GM19025 (cell line): ENCODE measurements around the gene SPDYE16.
"Not testable (repeated sequence)": the region's sequence is repeated elsewhere in the genome, so short reads cannot be mapped to it uniquely, and the experiment has no call there.

ENCODE experiments used
- ATAC-seq: cut with Tn5 transposase; IDR thresholded peaks from one replicate; pipeline ENCODE4 v1.9.1; 2021; ENCODE audit warnings: mild to moderate bottlenecking, low read depth, moderate library complexity; ENCODE audit not compliant: unreplicated experiment

The SPDYE16 gene

DNA sequence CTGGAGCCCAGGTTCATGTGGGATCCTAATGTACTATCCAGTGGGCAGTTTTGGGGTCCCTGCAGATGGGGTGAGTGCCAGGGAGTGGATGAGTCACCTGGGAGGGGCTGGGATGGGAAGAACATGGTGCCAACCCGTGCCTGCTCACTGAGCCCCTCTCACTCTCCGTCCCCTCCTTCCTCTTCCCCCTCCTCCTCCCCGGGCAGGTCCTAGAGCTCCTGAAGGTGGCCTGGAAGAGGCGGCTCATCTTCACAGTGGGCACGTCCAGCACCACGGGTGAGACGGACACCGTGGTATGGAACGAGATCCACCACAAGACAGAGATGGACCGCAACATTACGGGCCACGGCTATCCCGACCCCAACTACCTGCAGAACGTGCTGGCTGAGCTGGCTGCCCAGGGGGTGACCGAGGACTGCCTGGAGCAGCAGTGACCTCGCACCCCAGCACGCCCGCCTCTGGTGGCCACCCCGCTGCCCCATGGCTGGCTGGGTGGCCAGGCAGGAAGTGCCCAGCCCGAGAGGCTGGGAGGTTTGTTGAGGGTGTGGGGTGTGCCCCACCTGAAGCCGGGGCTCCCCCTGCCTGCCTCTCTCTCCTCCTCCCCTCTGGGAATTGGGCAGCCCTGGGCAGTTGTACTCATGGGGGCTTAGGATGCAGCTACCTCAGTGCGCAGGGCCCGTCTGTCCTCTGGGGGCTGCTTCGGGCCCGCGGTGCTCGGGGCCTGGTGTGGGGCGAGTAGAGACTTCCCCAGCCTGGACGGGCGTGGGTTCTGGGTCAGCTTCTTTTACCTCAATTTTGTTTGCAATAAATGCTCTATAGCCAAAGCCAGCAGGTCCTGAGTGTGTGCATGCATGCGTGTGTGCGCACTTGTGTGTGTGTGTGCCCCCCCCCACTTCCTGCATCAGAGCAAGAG lies 37.7 kb downstream of the SPDYE16 start:
- no peak for ATAC-seq

- ATAC-seq: not testable (repeated sequence)
These were observed 38.5 kb downstream of the SPDYE16 start for GRCh38 chr7:76504351-76505167.

GRCh38 chr7:76503244-76503643 lies 39.9 kb downstream of the SPDYE16 start:
- ATAC-seq: not testable (repeated sequence)

GRCh38 chr7:76502836-76503235 lies 40.3 kb downstream of the SPDYE16 start:
- not testable (repeated sequence) for ATAC-seq

GRCh38 chr7:76502224-76502623 lies 40.9 kb downstream of the SPDYE16 start:
- ATAC-seq: not testable (repeated sequence)

- ATAC-seq: not testable (repeated sequence)
These were observed 43.2 kb downstream of the SPDYE16 start for GRCh38 chr7:76499924-76500241.

DNA sequence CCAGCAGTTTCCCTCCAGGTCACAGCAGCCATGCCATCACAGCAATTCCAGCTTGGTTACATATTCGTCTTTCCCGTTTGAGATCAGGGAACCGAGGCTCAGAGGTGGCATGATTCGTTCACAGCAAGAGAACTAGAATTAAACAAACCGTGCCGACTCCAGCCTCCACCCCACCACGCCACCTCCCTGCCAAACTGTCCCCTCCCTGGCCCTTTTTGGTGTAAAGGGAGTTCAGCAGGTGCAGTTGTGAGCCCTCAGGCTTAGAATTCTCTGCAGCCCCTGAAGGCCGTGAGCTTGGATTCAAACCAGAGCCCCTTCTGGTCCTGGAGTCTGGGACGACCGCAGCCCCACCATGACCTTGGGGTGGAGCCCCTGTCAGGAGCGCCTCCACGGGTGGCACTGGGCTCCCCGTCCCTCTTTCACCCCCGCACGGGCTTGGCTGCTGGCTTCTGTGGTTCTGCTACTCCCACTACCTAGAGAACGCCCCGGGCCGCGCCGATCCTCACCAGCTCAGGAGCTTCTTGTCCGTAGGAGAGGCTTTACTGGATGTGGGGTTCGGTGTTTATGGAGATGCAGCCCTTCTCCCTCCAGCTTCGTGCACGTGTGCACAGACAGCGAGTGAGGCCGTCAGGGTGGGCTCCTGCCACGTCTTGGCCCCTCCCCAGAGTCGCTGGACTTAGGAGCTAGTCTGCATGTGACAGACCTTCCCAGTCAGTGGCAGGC lies 43.7 kb downstream of the SPDYE16 start:
- not testable (repeated sequence) for ATAC-seq

GRCh38 chr7:76498583-76499200 lies 44.4 kb downstream of the SPDYE16 start:
- not testable (repeated sequence) for ATAC-seq

DNA sequence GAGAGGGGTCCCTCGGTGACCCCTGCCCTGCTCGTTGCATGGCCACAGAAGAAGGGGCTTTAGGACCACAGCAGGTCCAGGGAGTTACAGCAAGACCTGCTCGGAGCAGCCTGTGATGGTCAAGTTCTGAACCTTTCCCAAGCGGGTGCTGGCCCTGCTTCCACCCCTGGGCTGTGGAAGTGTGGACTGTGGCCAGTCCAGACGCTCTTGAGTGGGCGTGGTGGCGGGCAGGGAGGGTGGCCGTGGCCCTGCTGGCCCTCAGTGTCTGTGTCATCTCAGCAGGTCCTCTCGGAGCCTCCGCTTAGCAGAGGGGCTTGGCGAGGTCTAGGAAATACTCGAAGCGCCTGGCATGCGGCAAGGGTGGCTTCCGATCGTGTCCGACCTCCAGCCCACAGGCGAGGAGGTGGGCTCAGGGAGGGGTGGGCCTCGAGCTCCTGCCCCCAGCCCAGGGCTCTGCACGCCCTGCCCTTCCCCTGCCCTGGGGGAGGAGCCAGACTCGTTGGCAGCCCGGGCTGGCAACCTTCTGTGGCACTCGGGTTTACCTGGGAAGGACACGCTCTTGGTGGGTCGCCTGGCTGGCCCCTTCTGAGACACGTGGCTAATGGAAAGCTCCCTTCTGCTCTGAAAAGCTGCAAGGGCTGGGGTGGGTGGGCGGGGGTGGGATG lies 45.0 kb downstream of the SPDYE16 start:
- not testable (repeated sequence) for ATAC-seq

DNA sequence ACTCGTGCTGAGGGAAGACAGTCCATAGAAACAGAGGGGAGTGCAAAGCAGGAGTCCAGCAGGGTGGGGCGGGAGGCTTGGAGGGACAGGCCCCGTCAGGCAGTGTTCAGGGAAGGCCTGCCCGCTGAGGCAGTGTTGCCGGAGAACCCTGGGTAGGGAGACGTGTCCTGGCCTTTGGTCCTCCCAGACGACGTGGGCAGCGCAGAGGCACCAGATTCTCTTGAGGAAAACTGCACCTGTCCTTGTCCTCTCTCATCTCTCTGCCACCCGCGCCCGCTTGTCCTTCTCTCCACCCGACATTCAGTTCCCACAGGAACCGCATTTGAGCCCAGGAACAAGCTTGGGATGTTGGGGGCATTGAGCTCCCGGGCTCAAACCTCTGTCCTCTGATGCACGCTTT lies 47.4 kb downstream of the SPDYE16 start:
- ATAC-seq: not testable (repeated sequence)

- not testable (repeated sequence) for ATAC-seq
These were observed 51.0 kb downstream of the SPDYE16 start for GRCh38 chr7:76492139-76492538.

GRCh38 chr7:76487969-76488368 lies 55.1 kb downstream of the SPDYE16 start:
- ATAC-seq: not testable (repeated sequence)

GRCh38 chr7:76486618-76487017 lies 56.5 kb downstream of the SPDYE16 start:
- ATAC-seq: peak; percentile 98

- ATAC-seq: peak; percentile 1
These were observed 57.1 kb downstream of the SPDYE16 start for GRCh38 chr7:76485822-76486610.

DNA sequence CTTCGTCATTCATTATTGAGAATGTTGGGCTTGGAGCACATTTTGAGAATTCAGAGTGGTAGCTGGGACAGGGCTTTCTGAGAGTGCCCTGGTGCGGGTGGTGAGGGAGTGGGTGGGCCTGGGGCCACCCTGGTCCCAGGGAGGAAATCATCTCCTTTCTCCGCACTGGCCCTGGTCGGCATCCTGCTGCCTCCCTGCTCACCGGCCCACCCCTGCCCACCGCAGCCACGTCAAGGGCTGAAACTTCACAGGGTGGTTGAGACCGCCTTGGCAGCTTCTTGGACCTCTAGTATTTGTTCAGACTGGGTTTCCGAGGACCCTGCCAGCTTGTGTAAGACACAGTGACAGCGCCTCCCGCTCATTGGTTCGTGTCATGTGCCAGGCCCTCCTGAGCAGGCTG lies 58.6 kb downstream of the SPDYE16 start:
- not testable (repeated sequence) for ATAC-seq

GRCh38 chr7:76483081-76483480 lies 60.0 kb downstream of the SPDYE16 start:
- not testable (repeated sequence) for ATAC-seq

- ATAC-seq: not testable (repeated sequence)
These were observed 60.4 kb downstream of the SPDYE16 start for GRCh38 chr7:76482660-76483059.
